ENCODE data around the gene QRICH1. TPM values are rescaled to one million over a fixed set of nuclear protein-coding genes. Genes with fewer than 3 reads are reported as not detected.

Gene QRICH1
- total and polyA plus RNA-seq, 2 of the 13 experiments (the other 11 are each of a cell fraction or from before 2014, with no cell fraction given): 52.6 to 102 TPM

DNA sequence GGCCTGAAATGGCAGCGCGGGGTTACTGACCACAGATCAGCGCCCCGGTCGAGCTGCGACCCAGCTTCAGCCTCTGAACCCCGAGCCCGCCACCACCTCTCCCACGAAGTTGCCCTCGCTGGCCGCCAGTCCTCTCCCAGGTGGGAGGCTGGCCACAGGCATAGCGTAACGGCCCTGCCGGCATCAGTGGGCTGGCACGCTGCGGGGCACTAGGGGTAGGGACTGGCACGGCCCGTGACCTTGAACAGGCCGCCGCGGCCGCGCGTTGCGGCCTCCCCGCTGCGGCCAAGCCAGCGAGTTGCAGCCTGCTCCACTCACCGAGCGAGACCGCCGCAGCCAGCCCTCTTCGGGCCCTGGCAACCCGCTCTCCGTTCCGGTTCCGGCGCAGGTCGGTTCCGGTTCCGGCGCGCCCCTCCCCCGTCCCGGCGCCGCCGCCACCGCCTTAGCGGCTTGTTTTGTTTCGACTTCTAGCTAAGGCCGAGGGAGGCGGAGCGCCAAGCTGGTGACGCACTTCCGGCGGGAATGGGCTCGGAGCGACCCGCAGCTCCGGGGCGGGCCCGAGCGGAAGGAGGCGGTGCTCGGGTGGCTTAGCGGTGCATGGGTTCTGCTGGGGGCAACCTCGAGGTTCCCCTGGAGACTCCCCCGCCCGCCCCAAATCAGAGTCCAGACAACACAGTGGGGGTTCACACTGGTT is 26.7 kb upstream of the QRICH1 start, which contains the start of gene USP19 (continued):
- TF ChIP-seq, protein P1, sequence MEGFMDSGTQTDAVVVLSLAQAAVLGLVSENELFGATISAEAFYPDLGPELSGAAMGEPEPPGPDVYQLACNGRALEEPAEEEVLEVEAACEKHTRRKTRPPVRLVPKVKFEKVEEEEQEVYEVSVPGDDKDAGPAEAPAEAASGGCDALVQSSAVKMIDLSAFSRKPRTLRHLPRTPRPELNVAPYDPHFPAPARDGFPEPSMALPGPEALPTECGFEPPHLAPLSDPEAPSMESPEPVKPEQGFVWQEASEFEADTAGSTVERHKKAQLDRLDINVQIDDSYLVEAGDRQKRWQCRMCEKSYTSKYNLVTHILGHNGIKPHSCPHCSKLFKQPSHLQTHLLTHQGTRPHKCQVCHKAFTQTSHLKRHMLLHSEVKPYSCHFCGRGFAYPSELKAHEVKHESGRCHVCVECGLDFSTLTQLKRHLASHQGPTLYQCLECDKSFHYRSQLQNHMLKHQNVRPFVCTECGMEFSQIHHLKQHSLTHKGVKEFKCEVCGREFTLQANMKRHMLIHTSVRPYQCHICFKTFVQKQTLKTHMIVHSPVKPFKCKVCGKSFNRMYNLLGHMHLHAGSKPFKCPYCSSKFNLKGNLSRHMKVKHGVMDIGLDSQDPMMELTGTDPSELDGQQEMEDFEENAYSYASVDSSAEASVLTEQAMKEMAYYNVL (CRISPR knock-in tag; IDR thresholded peaks at IDR 0.05; ENCODE audit: borderline replicate concordance): peak; percentile 48; the same call in 1 of the 2 replicates
- TF ChIP-seq KLF11 (CRISPR knock-in tag; IDR thresholded peaks at IDR 0.05) (no peak), LCORL (IDR thresholded peaks at IDR 0.05) (no peak), LCORL (CRISPR knock-in tag; IDR thresholded peaks at IDR 0.05) (peak; percentile 60; the same call in 1 of the 2 replicates), RXRA (CRISPR knock-in tag; IDR thresholded peaks at IDR 0.05) (peak; percentile 68), SNRNP70 (IDR thresholded peaks at IDR 0.05; ENCODE audit: low read depth, low read length) (no peak), ZNF878 (CRISPR knock-in tag; IDR thresholded peaks at IDR 0.05) (no peak), ZNF274 (CRISPR knock-in tag; IDR thresholded peaks at IDR 0.05) (no peak; the same call in 1 of the 2 replicates), ZFAT (CRISPR knock-in tag; conservative IDR thresholded peaks at IDR 0.05) (no peak), PLRG1 (conservative IDR thresholded peaks at IDR 0.05) (no peak), ZNF136 (CRISPR knock-in tag; IDR thresholded peaks at IDR 0.05; ENCODE audit: low read depth) (0 out of 2 replicates have a peak, but pooled peaks have one; percentile 28), KDM3A (CRISPR knock-in tag; IDR thresholded peaks at IDR 0.05; ENCODE audit: low read depth) (peak; percentile 76; the same call in 1 of the 2 replicates), ZNF546 (CRISPR knock-in tag; conservative IDR thresholded peaks at IDR 0.05) (no peak), NR3C1 (CRISPR knock-in tag; IDR thresholded peaks at IDR 0.05) (no peak), ZNF850 (CRISPR knock-in tag; conservative IDR thresholded peaks at IDR 0.05) (no peak), ELF1 (CRISPR knock-in tag; IDR thresholded peaks at IDR 0.05) (peak; percentile 88)
- TF ChIP-seq, protein P2, sequence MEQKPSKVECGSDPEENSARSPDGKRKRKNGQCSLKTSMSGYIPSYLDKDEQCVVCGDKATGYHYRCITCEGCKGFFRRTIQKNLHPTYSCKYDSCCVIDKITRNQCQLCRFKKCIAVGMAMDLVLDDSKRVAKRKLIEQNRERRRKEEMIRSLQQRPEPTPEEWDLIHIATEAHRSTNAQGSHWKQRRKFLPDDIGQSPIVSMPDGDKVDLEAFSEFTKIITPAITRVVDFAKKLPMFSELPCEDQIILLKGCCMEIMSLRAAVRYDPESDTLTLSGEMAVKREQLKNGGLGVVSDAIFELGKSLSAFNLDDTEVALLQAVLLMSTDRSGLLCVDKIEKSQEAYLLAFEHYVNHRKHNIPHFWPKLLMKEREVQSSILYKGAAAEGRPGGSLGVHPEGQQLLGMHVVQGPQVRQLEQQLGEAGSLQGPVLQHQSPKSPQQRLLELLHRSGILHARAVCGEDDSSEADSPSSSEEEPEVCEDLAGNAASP (CRISPR knock-in tag; IDR thresholded peaks at IDR 0.05; ENCODE audit: borderline replicate concordance): peak; percentile 66
- TF ChIP-seq, protein P3, sequence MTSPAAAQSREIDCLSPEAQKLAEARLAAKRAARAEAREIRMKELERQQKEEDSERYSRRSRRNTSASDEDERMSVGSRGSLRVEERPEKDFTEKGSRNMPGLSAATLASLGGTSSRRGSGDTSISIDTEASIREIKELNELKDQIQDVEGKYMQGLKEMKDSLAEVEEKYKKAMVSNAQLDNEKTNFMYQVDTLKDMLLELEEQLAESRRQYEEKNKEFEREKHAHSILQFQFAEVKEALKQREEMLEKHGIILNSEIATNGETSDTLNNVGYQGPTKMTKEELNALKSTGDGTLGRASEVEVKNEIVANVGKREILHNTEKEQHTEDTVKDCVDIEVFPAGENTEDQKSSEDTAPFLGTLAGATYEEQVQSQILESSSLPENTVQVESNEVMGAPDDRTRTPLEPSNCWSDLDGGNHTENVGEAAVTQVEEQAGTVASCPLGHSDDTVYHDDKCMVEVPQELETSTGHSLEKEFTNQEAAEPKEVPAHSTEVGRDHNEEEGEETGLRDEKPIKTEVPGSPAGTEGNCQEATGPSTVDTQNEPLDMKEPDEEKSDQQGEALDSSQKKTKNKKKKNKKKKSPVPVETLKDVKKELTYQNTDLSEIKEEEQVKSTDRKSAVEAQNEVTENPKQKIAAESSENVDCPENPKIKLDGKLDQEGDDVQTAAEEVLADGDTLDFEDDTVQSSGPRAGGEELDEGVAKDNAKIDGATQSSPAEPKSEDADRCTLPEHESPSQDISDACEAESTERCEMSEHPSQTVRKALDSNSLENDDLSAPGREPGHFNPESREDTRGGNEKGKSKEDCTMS (CRISPR knock-in tag; conservative IDR thresholded peaks at IDR 0.05): no peak
- TF ChIP-seq, protein P4, sequence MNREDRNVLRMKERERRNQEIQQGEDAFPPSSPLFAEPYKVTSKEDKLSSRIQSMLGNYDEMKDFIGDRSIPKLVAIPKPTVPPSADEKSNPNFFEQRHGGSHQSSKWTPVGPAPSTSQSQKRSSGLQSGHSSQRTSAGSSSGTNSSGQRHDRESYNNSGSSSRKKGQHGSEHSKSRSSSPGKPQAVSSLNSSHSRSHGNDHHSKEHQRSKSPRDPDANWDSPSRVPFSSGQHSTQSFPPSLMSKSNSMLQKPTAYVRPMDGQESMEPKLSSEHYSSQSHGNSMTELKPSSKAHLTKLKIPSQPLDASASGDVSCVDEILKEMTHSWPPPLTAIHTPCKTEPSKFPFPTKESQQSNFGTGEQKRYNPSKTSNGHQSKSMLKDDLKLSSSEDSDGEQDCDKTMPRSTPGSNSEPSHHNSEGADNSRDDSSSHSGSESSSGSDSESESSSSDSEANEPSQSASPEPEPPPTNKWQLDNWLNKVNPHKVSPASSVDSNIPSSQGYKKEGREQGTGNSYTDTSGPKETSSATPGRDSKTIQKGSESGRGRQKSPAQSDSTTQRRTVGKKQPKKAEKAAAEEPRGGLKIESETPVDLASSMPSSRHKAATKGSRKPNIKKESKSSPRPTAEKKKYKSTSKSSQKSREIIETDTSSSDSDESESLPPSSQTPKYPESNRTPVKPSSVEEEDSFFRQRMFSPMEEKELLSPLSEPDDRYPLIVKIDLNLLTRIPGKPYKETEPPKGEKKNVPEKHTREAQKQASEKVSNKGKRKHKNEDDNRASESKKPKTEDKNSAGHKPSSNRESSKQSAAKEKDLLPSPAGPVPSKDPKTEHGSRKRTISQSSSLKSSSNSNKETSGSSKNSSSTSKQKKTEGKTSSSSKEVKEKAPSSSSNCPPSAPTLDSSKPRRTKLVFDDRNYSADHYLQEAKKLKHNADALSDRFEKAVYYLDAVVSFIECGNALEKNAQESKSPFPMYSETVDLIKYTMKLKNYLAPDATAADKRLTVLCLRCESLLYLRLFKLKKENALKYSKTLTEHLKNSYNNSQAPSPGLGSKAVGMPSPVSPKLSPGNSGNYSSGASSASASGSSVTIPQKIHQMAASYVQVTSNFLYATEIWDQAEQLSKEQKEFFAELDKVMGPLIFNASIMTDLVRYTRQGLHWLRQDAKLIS (CRISPR knock-in tag; IDR thresholded peaks at IDR 0.05): no peak
- TF ChIP-seq, protein P5, sequence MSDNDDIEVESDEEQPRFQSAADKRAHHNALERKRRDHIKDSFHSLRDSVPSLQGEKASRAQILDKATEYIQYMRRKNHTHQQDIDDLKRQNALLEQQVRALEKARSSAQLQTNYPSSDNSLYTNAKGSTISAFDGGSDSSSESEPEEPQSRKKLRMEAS (IDR thresholded peaks at IDR 0.05): peak; percentile 53

Data from HepG2 (cell line).